ENCODE data around the gene SLC1A4.
"Not testable (repeated sequence)": the region's sequence is repeated elsewhere in the genome, so short reads cannot be mapped to it uniquely, and the experiment has no call there.

SLC1A4 gene

DNA sequence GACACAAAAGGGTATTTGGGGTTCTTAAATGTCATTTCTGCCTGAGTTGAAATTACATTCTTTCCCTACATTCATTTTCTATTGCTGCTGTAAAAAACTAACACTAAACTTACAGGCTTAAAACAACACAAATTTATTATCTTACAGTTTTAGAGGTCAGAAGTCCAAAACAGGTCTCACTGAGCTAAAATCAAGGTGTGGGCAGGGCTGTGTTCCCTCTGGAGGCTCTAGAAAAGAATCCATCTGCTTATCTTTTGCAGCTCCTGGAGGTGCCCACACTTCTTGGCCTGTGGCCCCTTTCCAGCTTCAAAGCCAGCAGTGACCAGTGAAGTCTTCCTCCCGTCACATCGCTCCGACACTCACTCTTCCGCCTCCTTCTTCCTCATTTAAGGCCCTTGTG lies 23.2 kb upstream of the SLC1A4 start:
- DNase-seq (ENCODE audit: low read depth) = no peak

DNA sequence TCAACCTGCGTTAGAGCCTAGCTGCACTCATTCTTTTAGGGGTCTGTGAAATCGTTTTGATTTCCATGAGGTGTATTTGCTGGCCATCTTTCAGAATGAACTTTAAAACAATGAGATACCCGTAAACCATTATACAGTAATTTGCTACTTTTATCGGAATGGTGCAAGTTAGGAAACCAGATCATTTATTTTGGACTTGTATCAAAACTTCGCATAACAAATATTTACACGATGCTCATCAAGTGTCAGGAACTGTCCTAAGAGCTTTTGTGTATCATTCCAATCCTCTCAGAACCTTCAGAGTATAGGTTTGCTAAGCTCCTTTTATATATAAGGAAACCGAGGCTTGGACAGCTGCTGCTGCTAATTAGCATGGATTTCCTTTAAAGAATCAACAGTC lies 22.4 kb upstream of the SLC1A4 start:
- DNase-seq (ENCODE audit: low read depth) = no peak

DNA sequence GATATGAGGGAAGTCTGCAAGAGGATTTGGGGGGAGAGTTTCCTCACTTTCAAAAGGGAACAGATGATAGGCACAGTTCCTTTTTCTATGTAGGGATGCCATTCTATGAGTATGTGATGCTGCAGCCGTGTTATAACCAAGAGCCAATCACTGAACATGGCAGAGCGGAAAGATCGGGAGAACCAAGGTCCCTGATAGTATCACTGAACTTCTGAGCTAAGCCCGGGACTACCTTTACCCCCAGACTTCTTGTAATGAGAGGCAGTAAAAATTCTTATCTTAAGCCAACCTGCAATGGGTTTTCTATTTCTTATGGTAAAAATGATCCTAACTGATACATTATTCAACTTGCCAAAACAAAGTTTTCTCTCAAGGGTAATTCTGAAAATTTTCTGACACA lies 21.6 kb upstream of the SLC1A4 start:
- no peak for DNase-seq (ENCODE audit: low read depth)

DNA sequence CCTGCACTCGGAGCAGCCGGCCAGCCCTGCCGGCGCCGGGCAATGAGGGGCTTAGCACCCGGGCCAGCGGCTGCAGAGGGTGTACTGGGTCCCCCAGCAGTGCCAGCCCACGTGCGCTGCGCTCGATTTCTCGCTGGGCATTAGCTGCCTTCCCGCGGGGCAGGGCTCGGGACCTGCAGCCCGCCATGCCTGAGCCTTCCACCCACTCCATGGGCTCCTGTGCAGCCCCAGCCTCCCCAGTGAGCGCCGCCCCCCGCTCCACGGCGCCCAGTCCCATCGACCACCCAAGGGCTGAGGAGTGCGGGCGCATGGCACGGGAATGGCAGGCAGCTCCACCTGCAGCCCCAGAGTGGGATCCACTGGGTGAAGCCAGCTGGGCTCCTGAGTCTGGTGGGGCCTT lies 20.1 kb upstream of the SLC1A4 start:
- DNase-seq (ENCODE audit: low read depth) = not testable (repeated sequence)

DNA sequence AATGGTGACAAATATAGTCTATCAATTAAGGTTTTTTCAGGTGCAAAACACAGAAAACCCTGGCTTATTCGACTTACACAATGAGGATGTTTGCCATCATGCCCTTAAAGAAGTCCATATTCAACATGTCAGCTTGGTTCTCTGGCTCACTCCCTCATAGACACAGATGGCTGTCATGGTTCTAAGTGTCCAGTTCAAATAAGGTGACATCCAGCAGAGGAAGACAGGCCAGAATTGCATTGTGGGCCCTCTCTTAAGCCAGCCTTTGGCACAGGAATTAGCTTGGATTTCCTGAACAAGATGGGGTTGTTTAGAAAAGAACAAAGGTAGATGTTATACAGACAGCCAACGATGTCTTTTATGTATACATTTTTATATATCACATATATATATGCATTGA lies 18.7 kb upstream of the SLC1A4 start:
- DNase-seq (ENCODE audit: low read depth) = no peak

DNA sequence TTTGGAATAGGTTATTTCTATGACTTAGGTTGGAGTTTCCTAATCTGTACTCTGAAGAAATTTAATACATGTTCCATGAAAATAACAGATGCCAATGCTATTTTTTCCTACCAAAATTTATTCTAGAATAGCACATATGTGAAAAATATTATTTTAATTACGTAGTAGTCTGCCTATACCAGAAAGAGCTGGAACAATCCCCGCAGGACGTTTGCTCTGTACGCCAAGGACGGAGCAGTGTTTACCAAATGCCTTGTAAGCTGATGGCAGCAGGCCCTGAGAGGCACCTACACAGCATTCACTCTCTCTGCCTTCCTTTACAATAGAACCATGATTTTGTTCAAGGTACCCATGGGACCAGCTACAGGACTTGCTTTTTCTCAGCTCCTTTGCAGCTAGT lies 16.8 kb upstream of the SLC1A4 start:
- DNase-seq (ENCODE audit: low read depth) = no peak

DNA sequence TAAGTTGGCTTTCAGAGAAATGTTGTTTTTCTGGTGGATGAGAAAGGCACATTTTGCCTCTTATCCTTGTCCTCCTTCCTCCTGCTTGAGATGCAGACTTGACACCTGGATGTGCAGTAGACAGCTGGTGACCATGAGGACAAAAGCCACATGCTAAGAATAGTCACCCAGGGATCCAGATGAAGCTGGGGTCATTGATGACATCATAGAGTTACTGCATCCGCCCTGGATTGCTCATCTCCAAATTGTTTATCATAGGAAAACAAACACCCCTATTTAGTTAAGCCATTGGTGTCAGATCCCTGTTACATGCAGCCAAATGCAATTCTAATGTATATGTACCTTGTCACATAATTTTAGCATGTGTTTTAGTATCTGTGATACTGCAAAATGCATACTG lies 16.3 kb upstream of the SLC1A4 start:
- DNase-seq (ENCODE audit: low read depth) = no peak

DNA sequence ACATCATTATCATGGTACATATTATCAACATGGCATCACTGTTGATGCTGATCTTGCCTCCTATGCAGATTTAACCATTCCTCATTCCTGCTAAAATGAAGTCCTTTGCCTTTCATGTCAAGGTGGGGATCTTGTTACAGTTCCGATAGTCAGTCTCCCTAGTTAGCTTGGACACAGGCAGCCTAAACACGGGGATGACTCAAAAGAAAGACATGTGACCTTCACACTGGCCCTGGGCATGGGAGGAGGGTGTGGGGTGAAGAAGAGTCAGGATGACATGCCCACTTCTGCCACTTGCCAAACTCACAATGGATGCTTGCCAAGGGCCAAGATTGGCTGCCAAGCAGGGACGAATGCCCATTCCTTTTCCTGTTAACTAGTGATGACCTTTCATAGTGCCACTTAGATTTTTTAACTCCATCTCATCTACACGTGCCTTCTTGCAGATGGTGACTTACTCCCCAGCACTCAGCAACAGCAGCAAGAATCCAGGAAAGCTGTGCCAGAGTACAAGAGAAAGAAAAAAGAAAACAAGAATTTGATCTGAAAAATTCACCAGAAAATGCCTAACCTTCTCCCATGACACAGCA lies 13.9 kb upstream of the SLC1A4 start:
- DNase-seq (ENCODE audit: low read depth) = no peak

DNA sequence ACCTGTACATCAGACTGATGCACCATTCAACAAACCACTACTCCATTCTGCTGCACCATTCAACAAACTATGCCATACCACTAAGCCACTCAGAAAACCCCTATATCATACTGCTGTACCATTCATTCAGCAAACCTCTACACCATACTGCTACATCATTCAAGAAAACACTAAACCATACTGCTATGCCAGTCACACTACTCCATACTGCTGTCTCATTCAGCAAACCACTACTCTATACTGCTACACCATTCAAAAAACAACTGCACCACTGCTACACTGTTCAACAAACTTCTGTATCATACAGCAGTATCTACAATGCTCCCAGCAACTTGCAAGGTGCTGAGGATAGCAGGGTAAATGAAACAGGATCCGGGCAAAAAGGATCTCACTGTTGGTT lies 12.9 kb upstream of the SLC1A4 start:
- no peak for DNase-seq (ENCODE audit: low read depth)

DNA sequence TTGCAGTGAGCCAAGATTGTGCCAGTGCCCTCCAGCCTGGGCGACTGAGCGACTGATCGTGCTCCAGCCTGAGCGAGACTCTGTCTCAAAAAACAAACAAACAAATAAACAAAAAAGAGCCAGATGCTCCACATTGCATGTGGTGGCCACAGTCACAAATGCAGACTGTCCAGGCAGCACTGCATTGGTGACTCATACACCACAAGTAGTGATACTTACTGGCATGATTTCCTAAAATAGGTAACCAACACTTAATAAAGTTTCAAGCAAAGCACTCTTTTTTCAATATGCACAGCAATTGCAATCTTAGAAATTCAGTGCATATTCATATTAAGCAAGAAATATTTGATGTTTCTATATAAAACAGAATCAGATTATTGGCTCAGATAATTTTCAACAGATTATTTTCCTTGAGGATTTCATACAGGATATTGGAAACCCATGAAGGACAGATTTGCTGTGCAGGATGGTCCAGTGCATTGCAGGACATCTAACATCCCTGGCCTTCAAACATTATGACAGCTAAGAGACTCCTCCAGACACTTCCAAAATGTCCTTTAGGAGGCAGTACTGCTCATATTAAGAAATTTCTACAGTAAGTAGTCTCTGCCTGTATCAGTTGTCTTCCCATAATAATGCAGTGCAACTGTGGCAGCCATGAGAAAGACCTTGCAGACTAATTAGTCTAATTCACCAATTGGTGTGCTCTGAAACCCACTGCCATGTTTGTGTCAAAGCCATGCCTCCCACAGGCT lies 10.5 kb upstream of the SLC1A4 start:
- DNase-seq (ENCODE audit: low read depth) = no peak

DNA sequence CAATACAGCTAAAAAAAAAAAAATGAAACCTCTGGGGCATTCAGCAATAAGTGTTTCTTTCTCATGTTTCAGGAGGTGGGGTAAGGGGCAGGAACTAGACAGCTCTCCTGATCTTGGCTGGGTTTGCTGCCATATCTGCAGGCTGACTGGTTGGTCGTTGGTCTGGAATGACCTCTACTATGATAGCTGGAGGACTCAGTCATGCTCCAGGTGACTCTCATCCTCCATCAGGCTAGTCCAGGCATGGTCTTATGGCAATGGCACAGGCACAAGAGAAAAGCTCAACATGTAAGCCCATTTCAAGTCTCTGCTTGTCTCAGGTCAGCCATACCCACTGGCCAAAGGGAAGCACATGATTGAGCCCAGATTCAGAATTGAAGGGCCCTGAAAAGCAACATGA lies 9.5 kb upstream of the SLC1A4 start:
- no peak for DNase-seq (ENCODE audit: low read depth)

DNA sequence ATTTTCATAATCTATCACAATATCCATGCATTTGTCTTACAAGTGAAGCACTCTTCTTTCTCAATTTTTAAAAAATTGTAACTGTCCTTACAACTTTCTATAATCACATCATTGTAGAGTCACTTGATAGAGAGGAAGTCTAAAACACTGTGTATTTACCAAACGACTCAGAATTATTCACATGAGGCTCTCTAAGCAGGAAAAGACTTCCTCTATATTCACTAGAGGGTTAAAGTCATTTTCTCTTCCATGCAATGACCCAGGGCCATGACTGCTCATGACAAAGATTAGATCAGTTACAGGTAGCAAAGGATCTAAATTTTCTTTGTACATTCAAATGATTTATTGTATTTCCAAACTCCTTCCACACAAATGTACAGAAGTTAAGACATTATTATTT lies 9.0 kb upstream of the SLC1A4 start:
- no peak for DNase-seq (ENCODE audit: low read depth)

DNA sequence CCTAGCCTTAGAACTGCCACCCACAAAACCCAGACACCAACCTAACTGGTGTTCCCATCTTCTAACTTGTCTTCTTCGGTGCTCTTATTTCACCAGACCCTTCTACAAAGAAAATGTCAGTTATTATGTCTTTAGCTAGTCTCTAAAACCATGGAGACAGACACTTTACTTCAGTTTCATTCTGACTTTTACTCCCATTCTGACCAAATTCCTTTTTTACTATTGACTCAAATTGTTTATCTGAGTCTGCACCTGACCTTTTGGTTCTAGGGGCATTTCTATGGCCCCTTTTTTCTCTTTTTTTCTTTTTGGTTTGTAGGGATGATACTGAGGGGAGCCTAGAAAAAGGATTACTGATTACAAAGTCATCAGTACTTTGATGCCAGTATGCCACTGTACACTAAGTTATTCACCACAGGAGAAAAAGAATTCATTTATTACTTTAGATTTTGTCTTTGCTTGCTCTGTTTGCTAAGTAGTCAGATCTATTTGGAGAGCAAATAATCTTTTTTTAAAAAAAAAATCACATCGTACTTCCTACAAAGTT lies 6.8 kb upstream of the SLC1A4 start:
- no peak for DNase-seq (ENCODE audit: low read depth)

DNA sequence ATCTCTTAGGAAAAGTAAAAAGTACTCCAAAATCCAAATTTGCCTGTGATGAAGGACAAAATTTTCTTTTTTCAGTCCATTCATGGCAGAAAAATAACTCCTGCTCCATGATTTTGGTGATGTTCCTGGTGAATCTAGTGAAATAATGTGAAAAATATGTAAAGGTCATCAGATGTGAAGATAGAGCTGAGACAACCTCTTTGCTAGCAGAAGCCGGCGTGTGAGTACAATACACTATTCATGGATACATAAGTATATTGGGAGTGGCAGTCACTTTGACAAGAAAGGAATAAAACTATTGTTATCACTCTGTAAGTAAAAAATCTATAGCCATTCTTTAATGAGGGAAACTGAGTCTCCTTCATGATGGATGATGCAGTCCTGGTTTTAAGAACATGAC lies 6.3 kb upstream of the SLC1A4 start:
- DNase-seq (ENCODE audit: low read depth) = no peak

DNA sequence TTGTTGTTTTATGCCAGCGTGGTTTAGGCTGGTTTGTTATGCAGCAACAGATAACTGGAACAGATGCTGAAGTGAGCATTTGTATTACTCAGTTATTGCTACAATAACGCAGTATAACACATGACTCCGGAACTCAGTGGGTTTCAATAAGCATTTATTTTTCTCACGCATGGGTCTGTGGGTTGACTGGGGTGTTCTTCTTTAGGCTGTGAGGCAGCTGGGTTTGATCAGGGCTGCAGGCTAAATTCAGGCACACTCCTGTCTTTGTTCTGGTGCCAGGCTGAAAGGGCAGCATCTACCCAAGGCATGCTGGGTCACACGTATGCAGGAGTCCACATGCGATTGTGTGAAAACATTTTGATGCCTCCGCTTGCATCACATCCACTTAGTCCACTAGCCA lies 3.8 kb upstream of the SLC1A4 start:
- no peak for DNase-seq (ENCODE audit: low read depth)

DNA sequence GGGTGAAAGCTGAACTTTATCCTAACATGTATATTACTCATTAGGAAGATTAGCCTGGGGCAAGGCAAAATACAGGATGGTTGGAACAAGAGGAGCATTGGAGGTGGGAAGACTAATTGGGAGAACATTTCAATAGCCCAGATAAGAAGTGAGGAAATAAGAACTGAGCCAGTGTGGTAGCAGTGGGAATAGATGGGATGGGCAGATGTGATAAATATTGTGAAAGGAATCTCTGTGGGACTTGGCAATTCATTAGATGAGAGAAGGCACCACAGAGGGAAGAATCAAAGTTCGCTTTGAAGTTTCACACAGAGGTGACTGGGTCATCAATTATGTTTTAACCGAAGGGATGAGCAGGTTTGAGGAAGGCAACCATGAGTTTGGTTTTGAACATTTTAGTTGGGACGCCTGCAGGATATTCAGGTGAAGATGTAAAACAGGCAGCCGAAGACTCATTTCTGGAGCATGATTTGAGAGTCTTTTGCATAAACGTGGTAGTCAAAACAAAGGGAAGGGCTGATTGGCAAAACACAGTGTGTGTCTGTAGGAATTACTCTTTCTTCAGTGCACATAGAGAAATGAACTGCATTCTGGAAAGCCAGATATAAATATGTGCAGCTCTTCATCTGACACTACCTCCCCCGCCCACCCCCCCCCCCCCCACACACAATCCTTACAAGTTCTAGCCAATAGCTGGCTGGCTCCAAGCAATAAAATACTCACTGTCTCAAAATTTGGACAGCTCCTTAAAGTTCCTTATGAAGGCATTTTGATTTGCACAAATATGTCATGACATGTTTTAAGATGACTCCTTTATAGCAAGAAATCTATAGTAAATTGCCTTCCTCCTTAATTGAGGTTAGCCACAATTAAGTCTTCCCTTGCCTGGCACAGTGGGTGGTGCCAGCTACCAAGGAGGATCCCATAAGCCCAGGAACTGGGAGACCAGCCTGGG lies 1.9 kb upstream of the SLC1A4 start:
- DNase-seq (ENCODE audit: low read depth) = no peak

DNA sequence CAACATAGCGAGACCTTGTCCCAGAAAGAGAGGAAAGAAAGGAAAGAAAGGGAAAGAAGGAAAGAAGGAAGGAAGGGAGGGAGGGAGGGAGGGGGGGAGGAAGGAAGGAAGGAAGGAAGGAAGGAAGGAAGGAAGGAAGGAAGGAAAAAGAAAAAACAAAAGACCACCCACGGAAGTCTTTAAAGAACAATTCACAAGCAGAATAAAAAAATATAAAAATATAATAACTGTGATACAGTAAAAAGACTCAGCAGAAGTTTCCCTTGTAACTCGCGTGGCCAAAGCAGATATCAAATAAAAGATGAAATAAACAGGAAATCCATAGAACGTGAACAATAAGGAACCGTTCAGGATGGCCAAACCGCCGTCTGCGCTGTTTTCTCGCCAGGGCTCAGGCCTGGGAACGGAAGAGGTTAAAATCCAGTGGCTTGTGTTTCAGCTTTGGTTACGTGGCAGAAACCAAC lies 1.2 kb upstream of the SLC1A4 start:
- no peak for DNase-seq (ENCODE audit: low read depth)

DNA sequence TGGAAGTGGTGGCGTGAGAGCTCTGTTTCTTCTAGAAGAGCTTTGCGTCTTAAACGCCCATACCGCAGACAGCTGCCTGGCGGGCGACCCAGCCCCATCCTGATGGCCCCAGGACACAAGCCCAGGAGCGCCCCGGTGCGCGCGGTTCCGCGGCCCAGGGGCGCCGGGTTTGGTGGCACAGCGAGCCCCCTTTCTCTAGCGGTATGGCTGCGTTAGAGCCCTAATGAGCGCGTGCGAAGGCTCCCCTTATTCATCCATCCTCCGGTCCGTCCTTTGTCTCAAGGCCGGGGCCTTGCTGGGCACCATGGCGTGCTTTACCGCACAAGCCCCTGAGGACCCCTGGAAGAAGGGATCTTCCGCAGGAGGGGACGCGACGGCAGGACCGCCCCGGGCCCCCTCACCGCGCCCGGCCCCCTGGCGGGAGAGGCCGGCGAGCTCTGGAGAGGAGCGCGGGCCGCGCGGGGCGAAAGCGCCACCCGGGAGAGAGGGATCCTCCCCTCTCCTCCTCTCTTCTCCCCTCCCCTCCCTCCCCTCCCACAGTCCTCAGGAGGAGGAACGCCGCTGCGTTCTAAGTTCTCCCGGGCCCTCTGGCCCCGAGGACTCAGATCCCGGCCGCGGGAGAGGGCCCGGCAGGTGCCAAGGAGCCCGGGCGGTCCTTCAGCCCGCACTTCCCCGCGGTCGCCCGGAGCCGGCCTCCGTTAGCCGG lies 626 bp upstream of the SLC1A4 start:
- DNase-seq (ENCODE audit: low read depth) = peak; percentile 45

DNA sequence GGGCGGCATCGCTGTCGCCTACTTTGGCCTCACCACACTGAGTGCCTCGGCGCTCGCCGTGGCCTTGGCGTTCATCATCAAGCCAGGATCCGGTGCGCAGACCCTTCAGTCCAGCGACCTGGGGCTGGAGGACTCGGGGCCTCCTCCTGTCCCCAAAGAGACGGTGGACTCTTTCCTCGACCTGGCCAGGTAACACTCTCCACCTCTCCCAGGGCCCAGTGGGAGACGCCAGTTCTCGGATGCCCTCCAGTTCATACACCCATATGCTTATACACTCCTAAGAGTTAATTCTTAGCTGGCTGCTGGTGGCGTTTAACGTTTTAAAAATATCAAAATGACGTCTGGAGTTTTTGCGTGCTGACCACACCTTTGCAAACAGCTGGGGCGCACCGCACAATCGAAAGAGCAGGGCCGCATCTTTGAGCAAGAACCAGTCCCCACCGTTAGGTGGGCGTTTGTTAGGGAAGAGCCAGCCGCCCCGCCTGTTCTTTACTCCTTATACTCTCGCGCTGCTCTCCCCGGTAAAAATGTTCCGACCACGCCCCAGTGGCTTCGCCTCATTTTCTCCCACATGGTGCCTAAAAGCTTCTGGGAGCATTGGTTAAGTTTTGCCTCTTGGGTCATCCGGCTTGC lies 899 bp downstream of the SLC1A4 start:
- no peak for DNase-seq (ENCODE audit: low read depth)

DNA sequence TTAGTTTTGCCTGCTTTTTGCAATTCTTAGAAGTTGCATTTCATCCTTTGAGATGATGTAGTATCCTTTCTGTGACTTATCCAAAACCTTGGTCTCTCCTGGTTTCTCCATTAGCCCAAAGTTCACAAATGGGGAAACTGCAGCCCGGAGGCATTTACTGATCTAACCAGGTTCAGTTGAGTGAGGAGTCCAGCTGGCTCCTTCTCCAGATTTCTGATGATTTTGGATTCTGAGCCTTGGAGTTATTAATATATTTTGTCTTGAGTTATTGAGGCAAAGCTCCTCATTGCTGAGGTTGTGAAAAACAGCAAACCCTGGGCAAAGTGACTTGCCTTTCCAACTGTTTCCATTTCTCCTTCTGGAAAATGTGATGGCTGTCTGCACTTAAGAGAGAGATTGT lies 1.7 kb downstream of the SLC1A4 start:
- DNase-seq (ENCODE audit: low read depth) = no peak

DNA sequence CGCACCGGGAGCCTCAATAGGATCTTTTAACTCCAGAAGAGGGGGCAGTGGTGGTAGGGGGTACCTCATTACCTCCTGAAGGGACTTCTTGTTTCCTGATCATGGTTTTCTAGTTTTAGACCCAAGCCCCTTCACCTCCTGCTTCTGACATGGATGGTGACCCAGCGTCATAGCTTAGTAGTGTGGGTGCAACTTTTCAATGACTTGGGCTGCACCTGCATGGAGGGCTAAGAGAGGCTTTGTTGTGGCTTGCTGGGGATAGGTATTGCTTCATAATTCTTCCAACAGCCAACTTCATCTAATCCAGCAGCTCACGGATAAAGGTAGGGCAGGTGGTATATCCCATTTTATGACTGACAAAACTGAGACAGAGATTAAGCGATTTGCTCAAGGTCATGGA lies 3.0 kb downstream of the SLC1A4 start:
- DNase-seq (ENCODE audit: low read depth) = no peak

DNA sequence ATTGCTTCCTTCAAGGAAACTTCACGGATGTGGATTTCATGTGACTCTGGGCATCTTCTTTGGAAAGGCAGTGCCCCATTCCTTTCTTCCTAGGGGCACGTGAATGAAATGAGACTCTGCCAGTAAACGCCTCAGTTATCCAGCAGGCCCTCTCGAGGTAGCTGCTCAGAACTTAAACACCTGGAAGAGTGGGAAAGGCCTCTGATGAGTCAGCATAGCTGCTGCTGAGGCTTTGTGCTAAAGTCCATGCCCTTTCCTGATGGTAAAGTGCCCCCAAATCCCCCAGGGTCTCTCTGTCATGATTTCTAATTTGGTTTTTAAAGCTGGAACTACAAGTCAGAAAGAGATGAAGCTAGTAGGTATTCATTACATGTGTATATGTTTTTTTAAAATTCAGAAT lies 3.8 kb downstream of the SLC1A4 start:
- DNase-seq (ENCODE audit: low read depth) = no peak
